ENCODE measurements around the gene PCP2. TPM values are rescaled to one million over a fixed set of nuclear protein-coding genes. Genes with fewer than 3 reads are reported as not detected.

PCP2 gene
- total RNA-seq, 1 experiment from 2014 or later = not detected

- Histone ChIP-seq H3K23me2 (ENCODE audit: insufficient read length, low read depth, low read length, poor library complexity, severe bottlenecking) (no peaks in the 10 kb centered on the region), H2AK5ac (ENCODE audit: insufficient read length, low read length) (no peak overlapping the region), H2BK12ac (ENCODE audit: insufficient read length, low read depth, low read length) (no peak overlapping the region), H2AFZ (ENCODE audit: low read length) (no peak overlapping the region), H3K4ac (ENCODE audit: low read depth, low read length) (no peak overlapping the region), H3K23ac (ENCODE audit: insufficient read length, low read depth, low read length) (no peak overlapping the region), H4K20me1 (ENCODE audit: control insufficient read depth, insufficient read depth, insufficient read length) (no peaks in the 10 kb centered on the region), H4K5ac (ENCODE audit: insufficient read length, low read depth, low read length) (no peak overlapping the region), H3K79me2 (ENCODE audit: insufficient read depth, low read length) (no peaks in the 10 kb centered on the region), H2BK15ac (ENCODE audit: low read depth, low read length) (no peak overlapping the region), H3K9me3 (ENCODE audit: control insufficient read depth, low read depth, low read length) (no peaks in the 10 kb centered on the region), H3K4me2 (ENCODE audit: insufficient read depth, insufficient read length, low read length) (no peak overlapping the region), H3K27me3 (ENCODE audit: insufficient read depth, low read length) (no peaks in the 10 kb centered on the region), H3K9ac (ENCODE audit: extremely low read depth, insufficient read length, low read length) (no peak overlapping the region), H3T11ph (ENCODE audit: low read length) (no peak overlapping the region), H3K18ac (ENCODE audit: insufficient read length, low read depth, low read length) (no peak overlapping the region), H2BK20ac (ENCODE audit: low read depth, low read length, poor library complexity, severe bottlenecking) (no peak overlapping the region), H4K91ac (ENCODE audit: insufficient read length, low read depth, low read length) (no peak overlapping the region), H4K8ac (replicated peaks; ENCODE audit: insufficient read length, low read depth, low read length) (no peak overlapping the region), H3K79me1 (ENCODE audit: insufficient read depth, low read depth, low read length, poor library complexity, severe bottlenecking) (no peaks in the 10 kb centered on the region), H2BK5ac (ENCODE audit: insufficient read length, low read length) (no peak overlapping the region), H3K56ac (ENCODE audit: insufficient read length, low read depth, low read length) (no peak overlapping the region), H3K14ac (ENCODE audit: insufficient read depth, low read length) (no peak overlapping the region), H2BK120ac (ENCODE audit: low read depth, low read length, poor library complexity, severe bottlenecking) (no peak overlapping the region), H3K27ac (ENCODE audit: insufficient read length, low read depth, low read length) (no peak overlapping the region), H3K4me1 (ENCODE audit: insufficient read depth, low read length) (no peaks in the 10 kb centered on the region)
- Mint-ChIP-seq H3K9me3 (no peaks in the 10 kb centered on the region; a peak in 1 of 5 replicates), H3K4me1 (peaks cover 0 to 11% of the 10 kb centered on the region in 2 experiments; a peak in 2 of 4 replicates), H3K36me3 (ENCODE audit: insufficient read depth in 1 of 3, low read depth in 3 of 3) (peaks cover 9 to 26% (median 17%) of the 10 kb centered on the region in 3 experiments), H3K27me3 (ENCODE audit: low read depth) (no peaks in the 10 kb centered on the region), H3K27ac (no peak overlapping the region), H3K4me3 (no peak overlapping the region)
- no peak for TF ChIP-seq CTCF (conservative IDR thresholded peaks at IDR 0.05)
- DNase-seq = no peak
- WGBS (ENCODE audit: extremely low coverage, insufficient read length, low lambda C conversion rate) = no CpG with 5 or more reads among the region's 27 CpGs
Measured at GRCh38 chr19:7642295-7643030, 8.9 kb upstream of the PCP2 start.
